Germinal center (tissue), 1 donor: ENCODE measurements around the gene MYO3B.

Experiments
- DNase-seq: peaks from one replicate; pipeline ENCODE4 v3.0.0; 2012; ENCODE audit warnings: mixed read lengths, low spot score

The MYO3B gene

DNA sequence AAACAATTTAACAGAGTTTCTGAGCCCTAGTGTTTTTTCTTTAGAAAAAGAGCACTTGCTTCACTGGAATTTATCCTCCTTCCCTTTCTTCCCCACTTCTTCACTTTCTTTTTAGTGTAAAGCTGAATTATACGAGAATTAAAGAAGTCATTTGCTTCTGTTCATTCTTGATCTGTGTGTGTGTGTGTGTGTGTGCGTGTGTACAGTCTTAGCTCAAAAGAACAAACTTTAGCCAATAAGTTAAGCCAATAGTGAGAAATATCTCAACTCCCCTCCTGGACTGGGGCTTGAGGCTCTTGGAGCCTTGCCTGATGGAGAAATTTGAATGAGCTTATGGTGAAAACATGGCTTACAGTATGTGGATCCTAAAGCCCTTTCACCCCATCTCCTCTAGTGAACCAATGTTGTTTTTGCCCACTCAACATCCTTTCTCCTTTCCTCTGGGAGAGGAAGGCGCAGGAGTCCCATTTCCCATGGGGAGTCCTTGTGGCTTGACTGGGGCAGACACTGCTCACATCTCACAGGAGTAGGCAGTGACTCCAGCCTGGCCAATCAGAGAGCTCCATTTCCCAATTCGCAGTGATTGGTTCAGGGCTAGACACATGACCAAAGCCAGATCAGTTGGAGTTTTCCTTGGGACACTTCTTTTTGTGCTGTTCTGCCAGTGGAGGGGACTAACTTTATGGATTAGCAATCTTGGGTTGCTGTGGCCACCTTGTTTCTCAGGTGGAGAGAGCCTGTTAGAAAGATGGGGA is 16.3 kb upstream of the MYO3B start:
- no peak for DNase-seq

DNA sequence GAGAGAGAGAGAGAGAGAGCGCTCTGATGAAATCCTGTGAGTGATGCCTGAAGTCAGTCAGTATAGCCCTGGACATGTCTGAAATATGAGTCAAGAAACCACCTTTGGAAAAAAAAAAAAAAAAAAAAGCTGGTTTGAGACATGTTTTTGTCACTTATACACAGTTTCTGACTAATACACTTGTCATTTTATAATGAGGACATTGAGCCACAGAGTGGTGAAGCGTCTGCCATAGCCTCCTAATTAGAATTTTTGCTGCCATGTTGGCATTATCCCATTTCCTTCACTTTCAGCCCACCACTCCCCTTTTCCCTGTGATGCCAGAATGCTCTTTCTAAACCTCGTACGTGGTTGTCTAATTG is 15.7 kb upstream of the MYO3B start:
- no peak for DNase-seq

DNA sequence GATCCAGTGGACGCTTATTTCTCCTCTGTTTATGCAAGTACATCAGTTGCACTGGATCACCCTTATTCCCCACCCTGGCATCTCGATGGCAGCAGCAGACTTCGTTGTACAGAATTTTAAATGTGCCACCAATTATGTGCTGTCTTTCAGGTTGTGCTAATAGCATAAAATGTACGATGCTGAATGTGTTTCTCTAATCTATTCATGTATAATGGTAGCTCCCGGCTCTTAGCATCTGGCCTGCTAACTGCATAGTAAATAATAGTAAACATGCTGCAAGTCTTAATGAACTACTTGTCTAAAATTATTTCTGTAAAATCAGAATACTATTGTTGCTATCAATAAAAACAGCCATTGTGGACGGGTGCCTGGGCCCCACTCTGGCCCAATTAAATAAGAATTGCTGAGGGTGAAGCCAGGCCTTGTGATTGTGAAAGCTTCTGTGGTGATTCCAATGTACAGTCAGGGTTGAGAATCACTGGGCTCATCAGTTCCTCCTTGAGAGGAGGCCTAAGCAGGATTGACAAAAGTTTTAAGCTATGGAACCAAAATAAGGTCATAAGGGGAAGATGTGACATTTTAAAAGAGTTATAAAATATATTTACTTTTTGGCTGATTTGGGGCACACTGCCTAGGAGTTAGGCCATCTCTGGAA is 14.4 kb upstream of the MYO3B start:
- DNase-seq: no peak

DNA sequence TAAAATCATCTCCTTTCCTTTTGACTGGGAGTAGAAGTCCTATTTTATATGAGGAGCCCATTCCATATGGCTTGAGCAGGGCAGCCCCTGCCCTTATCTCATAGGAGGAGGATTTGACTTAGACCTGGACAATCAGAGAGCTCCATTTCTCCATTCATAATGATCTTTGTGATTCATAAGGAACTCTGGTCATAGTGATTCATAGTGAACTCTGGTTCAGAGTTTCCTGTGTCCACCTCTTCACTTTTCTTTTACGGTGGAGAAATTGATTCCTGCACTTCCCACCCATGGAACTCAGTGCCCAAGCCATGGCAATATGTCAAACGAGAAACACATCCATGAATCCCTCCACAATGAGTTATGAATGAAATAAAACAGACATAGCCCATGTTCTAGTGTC is 12.8 kb upstream of the MYO3B start:
- no peak for DNase-seq

DNA sequence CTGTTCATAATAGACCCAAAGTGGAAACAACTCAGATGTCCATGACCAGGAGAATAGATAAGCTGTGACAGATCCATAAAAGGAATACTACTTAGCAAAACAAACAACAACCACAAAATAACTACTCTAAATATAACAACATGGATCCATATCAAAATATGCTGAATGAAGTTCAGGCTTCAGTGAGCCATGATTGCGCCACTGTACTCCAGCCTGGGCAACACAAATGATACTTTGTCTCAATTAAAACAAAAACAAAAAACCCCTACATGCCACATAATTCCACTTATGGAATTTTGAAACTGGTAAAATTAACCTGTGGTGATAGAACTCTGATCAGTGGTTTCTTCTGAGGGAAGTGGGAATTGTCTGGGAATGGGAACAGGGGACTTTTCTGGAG is 11.2 kb upstream of the MYO3B start:
- no peak for DNase-seq

DNA sequence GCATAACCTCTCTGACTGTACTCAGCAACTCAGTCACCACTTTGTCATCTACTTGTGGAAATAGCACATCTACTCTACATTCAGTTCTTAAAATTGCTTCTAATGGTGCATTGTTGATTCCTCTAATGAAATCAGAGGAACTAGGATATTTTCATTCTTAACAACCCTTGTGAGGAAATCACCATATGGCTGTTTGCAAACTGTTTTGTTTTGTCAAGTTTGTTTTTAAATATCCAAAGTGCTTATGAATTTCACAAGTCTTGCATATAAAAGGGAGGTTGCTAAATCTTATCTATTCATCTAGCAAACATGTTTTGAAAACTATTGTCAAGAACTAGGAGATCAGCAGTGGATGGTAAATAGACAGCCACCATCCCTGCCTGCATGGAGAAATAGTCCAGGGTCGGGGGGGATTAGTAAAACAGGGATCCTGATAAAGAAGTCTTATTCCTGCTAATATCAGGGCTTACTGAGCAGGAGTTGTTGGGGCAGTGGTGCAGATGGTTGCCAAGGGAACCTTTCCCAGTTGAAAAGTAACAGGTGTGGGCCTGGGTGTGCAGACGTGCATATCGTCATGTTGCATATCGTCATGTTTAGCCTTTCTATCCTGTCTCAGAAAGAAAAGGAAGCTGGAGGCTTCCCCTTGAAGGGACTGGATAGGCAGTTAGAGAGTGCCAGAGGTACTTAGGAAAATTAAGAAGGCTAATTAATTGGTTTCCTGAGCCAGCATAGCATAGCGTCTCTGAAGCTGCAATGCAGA is 7.5 kb upstream of the MYO3B start:
- no peak for DNase-seq

DNA sequence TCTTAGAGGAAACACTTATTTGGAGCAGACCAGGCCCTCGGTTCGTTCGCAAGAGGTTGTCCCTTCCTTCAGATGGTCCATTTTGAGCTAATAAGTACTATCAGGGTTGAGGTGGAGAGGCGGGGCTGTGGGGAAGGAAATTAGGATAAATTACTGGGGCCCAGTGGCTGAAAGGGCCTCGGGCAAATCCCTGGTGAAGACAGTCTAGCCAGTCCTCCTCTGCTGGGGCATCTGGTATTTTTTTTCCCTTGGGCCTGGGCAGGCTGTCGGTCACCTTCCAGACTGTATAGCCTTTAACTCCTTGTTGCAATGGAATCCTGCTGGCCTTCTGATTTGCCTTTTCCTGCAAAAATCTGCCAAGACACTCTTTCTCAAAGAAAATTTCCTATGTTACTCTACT is 1.7 kb upstream of the MYO3B start:
- no peak for DNase-seq

DNA sequence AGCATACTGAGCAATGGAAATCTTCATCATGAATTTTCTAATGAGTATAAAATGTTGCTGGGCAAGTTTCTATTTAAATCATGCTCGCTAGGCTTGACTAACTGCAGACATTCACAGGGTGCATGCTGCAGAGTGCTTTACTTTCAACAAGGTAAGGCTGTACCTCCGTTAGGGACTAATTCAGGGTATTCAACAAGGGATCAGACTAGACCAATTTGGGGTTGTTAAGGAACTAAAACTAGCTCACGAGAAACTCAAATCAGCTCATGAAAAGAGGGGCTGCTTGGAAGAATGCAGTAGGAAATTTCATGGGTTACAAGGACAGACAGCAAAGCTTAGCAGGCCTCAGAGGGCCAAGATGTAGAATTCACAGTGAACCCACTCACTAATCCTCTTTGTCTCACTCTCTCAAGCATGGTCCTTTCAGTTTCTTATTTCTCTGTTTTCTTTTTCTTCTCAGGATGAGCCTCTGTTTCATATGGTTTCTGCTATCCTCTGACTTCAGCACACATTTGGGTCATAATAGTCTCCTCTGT is 2.2 kb downstream of the MYO3B start:
- DNase-seq: no peak

DNA sequence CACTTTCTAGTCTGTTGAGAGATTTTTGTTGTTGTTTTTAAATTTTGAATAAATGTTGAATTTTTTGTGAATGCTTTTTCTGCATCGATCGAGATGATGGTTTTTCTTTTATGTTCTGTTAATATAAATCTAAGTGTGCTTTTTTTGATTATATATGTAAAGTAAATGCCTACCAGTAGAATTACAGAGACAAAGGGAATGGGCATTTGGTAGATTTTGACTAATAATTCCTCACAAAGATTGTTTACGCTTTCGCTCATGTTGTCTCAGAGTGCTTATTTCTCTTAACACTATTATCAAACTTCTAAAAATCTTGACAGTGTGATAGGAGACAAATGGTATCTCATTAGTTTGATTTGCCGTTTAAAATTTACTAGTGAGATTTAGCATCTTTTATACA is 3.7 kb downstream of the MYO3B start:
- no peak for DNase-seq

DNA sequence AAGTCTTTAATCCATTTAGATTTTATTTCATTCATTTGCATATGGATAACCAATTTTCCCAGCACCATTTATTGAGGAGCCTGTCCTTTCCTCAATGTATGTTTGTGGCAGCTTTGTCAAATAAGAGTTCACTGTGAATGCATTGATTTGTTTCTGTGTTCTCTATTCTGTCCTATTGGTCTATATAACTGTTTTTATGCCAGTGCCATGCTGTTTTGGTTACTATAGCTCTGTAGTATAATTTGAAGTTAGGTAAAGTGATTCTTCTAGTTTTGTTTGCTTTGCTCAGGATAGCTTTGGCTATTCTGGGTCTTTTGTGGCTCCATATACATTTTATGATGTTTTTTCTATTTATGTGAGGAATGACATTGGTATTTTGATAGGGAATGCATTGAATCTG is 7.4 kb downstream of the MYO3B start:
- DNase-seq: no peak

DNA sequence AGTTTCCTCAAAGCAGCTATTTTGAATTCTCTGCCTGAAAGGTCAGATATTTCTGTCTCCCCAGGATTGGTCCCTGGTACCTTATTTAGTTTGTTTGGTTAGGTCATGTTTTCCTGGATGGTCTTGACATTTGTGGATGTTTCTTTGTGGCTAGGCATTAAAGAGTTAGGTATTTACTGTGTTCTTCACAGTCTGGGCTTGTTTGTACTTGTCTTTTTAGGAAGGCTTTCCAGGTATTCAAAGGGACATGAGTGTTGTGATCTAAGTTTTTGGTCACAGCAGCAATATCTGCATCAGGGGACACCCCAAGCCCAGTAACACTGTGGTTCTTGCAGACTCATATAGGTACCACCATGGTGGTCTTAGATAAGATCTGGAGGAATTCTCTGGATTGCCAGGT is 11.8 kb downstream of the MYO3B start:
- DNase-seq: no peak

DNA sequence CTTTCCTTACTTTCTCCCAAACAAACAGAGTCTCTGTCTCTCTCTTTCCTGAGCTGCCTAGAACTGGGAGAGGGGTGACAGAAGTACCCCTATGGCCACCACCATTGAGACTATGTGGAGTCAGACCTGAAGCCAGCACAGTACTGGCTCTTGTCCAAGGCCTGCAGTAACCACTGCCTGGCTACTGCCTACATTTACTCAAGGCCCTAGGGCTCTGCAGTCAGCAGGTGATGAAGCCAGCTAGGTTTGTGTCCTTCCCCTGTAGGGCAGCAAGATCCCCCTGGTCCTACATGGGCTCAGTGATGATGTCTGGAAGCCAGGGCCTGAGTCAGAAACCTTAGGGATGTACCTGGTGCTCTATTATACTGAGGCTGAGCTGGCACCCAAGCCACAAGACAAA is 12.2 kb downstream of the MYO3B start:
- DNase-seq: no peak

DNA sequence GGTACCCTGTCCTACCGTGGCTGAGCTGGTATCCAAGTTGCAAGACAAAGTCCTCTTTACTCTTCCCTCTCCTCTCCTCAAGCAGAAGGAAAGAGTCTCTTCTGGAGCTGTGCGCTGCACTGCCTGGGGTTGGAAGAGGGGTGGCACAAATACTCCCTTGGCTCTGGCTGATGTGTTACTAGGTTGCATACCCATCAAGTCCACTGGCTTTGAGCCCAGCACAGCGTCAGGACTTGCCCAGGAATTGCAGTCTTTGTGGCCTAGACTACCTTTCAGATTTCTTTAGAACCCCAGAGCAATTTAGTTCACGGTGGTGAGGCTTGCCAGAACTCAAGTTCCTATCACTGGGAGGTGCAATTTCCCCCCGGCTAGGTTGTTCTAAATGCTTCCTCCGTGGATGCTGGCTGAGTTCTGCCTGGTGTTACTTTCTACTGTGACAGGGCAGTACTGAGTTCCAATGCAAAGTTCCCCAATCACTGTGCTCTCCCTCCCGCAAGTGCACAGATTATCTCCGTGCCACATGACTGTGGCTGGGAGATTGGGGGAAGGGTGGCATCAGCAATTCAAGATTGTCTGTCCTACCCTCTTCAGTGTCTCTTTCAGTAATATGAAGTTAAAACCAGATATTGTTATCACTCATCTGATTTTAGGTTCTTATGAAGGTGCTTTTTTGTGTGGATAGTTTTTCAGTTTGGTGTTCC is 13.4 kb downstream of the MYO3B start:
- DNase-seq: no peak

DNA sequence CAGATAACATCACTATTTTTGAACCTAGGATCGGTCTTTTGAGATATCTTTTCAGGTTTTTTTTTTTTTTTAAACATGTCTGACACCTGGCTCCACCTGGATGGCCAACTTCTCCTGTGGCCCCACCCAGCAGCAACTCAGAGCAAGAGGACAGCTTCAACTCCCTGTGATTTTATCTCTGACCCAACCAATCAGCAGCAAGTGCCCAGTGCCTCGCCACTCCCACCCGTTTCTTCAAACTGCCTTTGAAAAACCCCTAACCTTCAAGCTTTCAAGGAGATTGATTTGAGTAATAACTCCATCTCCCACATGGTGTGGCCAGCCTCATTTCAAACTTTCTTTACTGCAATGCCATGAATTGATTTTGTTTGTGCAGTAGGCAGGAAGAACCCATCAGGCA is 19.0 kb downstream of the MYO3B start:
- no peak for DNase-seq

DNA sequence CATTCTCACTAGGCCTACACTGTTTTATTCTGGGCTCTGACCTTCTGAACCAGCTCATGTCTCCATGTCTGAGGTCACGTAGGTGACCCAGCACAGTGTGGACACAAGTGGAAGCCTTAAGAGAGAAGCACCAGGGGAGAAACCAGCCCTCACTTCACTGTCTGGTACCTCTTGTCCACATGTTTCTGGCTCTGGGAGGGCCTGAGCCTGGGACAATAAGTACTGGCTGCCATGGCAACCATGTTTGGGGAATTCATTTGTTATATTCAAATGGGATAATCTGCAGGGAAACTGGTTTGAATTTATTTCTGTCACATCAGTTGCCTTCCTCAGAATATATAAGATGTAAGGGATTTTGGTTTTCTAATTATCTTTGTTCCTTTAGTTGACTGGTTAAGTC is 23.3 kb downstream of the MYO3B start:
- DNase-seq: no peak

DNA sequence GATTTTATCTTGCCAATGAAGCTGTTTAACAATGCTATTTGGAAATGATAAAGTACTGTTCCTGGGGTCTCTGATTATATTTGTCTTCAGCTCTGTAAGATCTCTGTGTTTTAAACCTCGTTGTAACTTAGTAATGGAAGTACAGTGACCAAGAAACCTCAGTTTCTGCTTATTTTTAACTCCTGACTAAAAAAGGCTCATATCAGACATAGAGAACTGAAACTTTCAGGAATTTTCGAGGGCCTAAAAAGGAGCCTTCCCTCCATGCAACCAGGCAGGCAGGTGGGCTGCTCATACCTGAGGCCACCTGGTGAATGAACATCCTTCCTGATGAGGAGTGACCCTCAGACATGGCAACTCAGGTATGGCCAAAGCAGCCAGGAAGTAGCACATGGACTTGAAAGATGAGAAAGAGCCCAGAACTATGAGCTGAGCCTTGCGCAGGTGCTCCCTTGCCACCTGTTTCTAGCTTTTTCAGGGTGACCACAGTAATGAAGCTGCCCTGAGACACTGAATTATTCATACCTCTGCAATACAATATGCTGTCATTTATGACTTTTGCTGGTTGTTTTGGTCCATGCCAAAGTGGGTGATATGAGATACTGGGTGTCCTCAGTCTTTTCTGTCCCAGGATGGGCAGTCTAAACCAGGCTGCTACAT is 23.9 kb downstream of the MYO3B start:
- no peak for DNase-seq

DNA sequence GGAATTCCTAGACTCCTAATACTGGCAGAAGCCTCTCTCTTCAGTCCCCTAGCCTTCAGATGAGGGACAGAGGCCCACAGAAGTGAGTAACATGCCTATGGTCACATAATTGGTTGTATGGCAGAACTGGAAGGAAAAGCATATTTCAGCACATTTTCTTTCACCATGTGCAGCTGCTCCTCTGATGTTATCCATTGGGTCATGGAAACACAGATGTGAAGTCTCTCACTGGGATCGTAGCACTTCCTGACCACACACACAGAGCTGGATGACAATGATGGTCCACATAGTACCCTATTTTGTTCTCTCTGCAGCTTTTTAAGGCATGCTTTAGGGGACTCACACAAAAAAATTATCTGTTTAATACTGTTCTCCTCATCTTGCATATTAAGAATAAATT is 24.5 kb downstream of the MYO3B start:
- DNase-seq: no peak

DNA sequence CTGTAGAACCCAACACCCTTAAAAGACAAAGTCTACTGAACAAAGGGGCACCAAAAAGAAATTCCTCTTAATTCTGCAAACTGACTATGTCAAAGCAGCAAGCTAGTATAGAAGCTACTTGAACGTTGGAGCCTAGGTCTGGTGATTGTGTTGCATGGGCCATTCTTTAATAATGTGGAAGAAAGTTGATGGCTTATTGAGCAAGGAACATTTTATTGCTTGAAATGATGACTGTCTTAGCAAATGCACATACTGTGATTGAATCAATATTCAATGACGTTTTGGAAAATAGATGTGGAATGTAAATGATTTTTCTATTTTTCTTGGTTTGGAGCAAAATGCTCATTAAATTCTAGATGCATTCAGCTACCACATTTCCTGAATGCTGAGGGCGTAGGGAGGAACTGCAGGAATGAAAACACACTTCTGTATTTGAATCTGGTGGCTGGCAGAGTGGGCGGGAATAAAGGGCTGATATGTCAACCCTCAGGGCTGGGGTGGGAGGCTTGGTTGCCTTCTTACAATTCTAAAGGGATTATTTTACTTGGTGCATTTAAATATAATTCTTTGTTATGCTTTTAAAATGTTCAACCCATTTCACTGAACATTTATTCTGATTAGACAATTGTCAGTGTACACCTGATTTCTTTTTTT is 26.5 kb downstream of the MYO3B start:
- no peak for DNase-seq

DNA sequence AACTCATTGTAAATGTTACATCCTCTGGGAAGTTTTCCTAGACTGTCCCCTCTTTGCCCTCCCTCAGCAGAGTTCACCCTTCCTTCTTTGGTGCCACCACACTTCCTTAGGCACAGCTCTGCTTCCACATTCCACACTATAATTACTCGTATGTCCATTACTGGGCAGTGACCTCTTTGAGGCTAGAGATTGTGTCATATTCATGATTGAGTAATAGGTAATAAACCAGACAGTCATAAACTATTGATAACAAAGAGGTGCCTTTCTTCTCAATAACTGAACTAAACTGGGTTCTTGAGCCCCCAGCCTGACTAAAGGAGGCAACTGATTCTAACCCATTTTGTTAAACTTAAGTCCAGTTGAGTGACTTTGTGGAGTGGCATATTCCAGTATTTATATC is 28.3 kb downstream of the MYO3B start:
- no peak for DNase-seq

DNA sequence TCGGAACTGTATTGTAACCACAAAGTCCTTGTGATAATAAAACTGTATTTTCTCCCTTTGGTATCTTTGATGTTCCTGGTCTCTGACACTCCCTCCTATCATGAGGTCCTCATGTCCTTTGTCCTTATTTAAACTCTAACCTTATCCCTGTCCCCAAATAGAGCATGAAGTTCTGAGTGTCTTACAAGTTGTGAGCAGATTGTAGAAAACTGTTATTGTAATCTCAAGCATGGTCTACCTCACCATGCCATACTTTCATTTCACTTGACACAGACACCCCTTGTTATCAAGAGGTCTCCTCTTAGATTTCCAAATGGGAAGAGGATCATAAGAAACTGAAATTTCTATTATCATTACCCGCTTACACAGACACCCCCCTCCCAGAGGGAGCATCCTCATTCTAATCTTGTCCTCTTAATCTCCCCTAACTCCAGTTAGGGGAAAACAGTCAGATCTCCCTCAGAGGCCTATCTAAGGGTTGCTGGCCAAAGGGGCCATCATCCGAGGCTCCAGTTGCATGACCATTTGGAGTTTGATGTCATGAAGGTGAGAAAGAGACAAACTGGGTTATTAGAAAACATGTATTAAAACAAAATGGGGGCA is 29.0 kb downstream of the MYO3B start:
- DNase-seq: no peak

DNA sequence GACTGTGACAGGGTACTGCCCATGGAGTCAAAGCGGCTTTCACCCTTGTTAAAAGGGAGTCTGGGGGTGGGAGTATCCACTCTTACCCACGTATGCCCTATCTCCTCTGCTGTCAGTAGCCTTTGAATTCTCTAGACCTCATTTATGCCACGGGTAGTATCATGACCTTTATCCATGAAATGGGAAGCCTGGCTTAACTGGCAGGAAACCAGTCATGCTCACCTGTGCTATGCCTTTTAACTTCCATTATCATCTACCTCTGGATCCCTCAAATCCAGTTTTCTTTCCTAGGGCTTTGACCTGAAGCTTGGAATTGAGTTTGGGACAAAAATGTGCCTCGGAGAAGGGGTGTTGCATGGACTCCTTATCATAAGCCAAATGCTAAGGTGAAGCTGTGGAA is 30.0 kb downstream of the MYO3B start:
- no peak for DNase-seq
